HCT116 (cell line): Measurements from ENCODE around the gene COL16A1.
A peak's percentile ranks its signal among the peaks of the same experiment; 100 is the strongest.

Source experiments
- CTCF ChIP-seq, 3 experiments: fragments of 200-600 bp in 1 of 3; sonication (generic) in 1 of 3; IDR thresholded peaks in 2 of 3; conservative IDR thresholded peaks in 1 of 3; 2 replicates each; pipeline ENCODE4 v1.5.1; 2012 to 2017; ENCODE audit warnings: low read depth in 2 of 3, low read length in 2 of 3, antibody characterized with exemption in 1 of 3, borderline replicate concordance in 1 of 3, control low read depth in 1 of 3, mild to moderate bottlenecking in 1 of 3, mixed read lengths in 1 of 3, mixed run types in 1 of 3, moderate library complexity in 1 of 3; ENCODE audit not compliant: insufficient read depth in 1 of 3
- EGR1 ChIP-seq: IDR thresholded peaks from 2 replicates; pipeline ENCODE4 v1.6.1; 2012; ENCODE audit warnings: low read depth
- EZH2 ChIP-seq: fragments of 200-600 bp; sonication (generic); IDR thresholded peaks from 2 replicates; pipeline ENCODE4 v1.6.1; 2017; ENCODE audit warnings: antibody characterized with exemption, mixed run types
- EZH2phosphoT487 ChIP-seq: fragments of 200-600 bp; IDR thresholded peaks from 2 replicates; pipeline ENCODE4 v1.6.1; 2018; ENCODE audit warnings: antibody characterized with exemption, borderline replicate concordance
- MAX ChIP-seq: IDR thresholded peaks from 2 replicates; pipeline ENCODE4 v1.6.1; 2012
- POLR2A ChIP-seq: IDR thresholded peaks from 2 replicates; pipeline ENCODE4 v1.7.0; 2011; ENCODE audit warnings: borderline replicate concordance; ENCODE audit not compliant: insufficient read depth, insufficient read length; ENCODE audit errors: extremely low read depth
- SIN3A ChIP-seq: IDR thresholded peaks from 2 replicates; pipeline ENCODE4 v1.6.1; 2012; ENCODE audit warnings: low read depth
- TCF7L2 ChIP-seq: IDR thresholded peaks from 2 replicates; pipeline ENCODE4 v1.7.0; 2011; ENCODE audit warnings: borderline replicate concordance, inconsistent platforms; ENCODE audit not compliant: insufficient read depth, insufficient read length; ENCODE audit errors: extremely low read depth
- ZNF274 ChIP-seq: fragments of 200-500 bp; sonication (Bioruptor generic); IDR thresholded peaks from 2 replicates; pipeline ENCODE4 v1.6.1; 2014; ENCODE audit warnings: mild to moderate bottlenecking, low read depth, low read length, inconsistent platforms

- TF ChIP-seq POLR2A (peak; percentile 62), ZNF274 (no peak), EZH2 (no peak), CTCF (IDR thresholded peaks at IDR 0.05 in 2 of 3, conservative IDR thresholded peaks at IDR 0.05 in 1 of 3; ENCODE audit: borderline replicate concordance in 1 of 3, insufficient read depth in 1 of 3, low read depth in 2 of 3, low read length in 2 of 3) (peak; percentile 55 to 96 (median 74)), EZH2phosphoT487 (no peak), EGR1 (no peak), MAX (no peak), SIN3A (no peak), TCF7L2 (no peak)
Observed at GRCh38 chr1:31715087-31715872, 11.5 kb upstream of the COL16A1 start.
